ENCODE measurements around the gene SLC35F1.

Gene SLC35F1

DNA sequence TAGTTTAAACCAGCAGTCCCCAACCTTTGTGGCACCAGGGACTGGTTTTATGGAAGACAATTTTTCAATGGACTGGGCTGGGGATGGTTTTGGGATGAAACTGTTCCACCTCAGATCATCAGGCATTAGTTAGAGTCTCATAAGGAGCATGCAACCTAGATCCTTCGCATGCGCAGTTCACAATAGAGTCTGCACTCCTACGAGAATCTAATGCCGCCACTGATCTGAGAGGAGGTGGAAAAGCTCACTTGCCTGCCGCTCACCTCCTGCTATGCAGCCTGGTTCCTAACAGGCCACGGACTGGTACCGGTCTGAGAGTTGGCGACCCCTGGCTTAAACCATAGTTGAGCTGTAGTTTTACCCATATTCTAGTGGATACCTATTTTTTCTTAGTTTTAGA is 154.6 kb downstream of the SLC35F1 start:
- Histone ChIP-seq H3K4me1 (ENCODE audit: control insufficient read depth, insufficient read depth, low read length) (no peaks in the 10 kb centered on the region), H3K4me3 (ENCODE audit: low read depth, low read length) (no peak overlapping the region), H3K36me3 (ENCODE audit: control insufficient read depth in 2 of 2, insufficient read depth in 1 of 2, low read length in 2 of 2) (no peaks in the 10 kb centered on the region), H3K9me3 (ENCODE audit: control insufficient read depth, insufficient read depth, low read depth, low read length) (no peaks in the 10 kb centered on the region), H3K27ac (ENCODE audit: extremely low read depth, low read depth, low read length) (no peak overlapping the region)
- TF ChIP-seq, protein P1, sequence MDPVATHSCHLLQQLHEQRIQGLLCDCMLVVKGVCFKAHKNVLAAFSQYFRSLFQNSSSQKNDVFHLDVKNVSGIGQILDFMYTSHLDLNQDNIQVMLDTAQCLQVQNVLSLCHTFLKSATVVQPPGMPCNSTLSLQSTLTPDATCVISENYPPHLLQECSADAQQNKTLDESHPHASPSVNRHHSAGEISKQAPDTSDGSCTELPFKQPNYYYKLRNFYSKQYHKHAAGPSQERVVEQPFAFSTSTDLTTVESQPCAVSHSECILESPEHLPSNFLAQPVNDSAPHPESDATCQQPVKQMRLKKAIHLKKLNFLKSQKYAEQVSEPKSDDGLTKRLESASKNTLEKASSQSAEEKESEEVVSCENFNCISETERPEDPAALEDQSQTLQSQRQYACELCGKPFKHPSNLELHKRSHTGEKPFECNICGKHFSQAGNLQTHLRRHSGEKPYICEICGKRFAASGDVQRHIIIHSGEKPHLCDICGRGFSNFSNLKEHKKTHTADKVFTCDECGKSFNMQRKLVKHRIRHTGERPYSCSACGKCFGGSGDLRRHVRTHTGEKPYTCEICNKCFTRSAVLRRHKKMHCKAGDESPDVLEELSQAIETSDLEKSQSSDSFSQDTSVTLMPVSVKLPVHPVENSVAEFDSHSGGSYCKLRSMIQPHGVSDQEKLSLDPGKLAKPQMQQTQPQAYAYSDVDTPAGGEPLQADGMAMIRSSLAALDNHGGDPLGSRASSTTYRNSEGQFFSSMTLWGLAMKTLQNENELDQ (tag by site-specific recombination; IDR thresholded peaks at IDR 0.05; ENCODE audit: low read depth) = no peak
- TF ChIP-seq ZNF768 (tag by site-specific recombination; IDR thresholded peaks at IDR 0.05) (no peak), ZNF398 (tag by site-specific recombination; IDR thresholded peaks at IDR 0.05) (no peak), ZNF677 (tag by site-specific recombination; IDR thresholded peaks at IDR 0.05) (no peak), ZNF140 (tag by site-specific recombination; IDR thresholded peaks at IDR 0.05) (no peak), MYNN (tag by site-specific recombination; IDR thresholded peaks at IDR 0.05; ENCODE audit: borderline replicate concordance) (no peak), PRDM1 (tag by site-specific recombination; IDR thresholded peaks at IDR 0.05) (no peak), ZBTB21 (tag by site-specific recombination; IDR thresholded peaks at IDR 0.05) (no peak), ZNF488 (tag by site-specific recombination; IDR thresholded peaks at IDR 0.05) (no peak), ZNF514 (tag by site-specific recombination; IDR thresholded peaks at IDR 0.05) (no peak), ZNF776 (tag by site-specific recombination; IDR thresholded peaks at IDR 0.05; ENCODE audit: borderline replicate concordance) (no peak), ZNF221 (tag by site-specific recombination; IDR thresholded peaks at IDR 0.05; ENCODE audit: borderline replicate concordance) (no peak), ZNF324 (tag by site-specific recombination; IDR thresholded peaks at IDR 0.05) (no peak), SETDB1 (IDR thresholded peaks at IDR 0.05; ENCODE audit: insufficient read length, low read length) (no peak), ZNF223 (tag by site-specific recombination; IDR thresholded peaks at IDR 0.05) (no peak), ZSCAN5A (tag by site-specific recombination; IDR thresholded peaks at IDR 0.05) (no peak), ZNF549 (tag by site-specific recombination; IDR thresholded peaks at IDR 0.05) (no peak)
- TF ChIP-seq, protein P2, sequence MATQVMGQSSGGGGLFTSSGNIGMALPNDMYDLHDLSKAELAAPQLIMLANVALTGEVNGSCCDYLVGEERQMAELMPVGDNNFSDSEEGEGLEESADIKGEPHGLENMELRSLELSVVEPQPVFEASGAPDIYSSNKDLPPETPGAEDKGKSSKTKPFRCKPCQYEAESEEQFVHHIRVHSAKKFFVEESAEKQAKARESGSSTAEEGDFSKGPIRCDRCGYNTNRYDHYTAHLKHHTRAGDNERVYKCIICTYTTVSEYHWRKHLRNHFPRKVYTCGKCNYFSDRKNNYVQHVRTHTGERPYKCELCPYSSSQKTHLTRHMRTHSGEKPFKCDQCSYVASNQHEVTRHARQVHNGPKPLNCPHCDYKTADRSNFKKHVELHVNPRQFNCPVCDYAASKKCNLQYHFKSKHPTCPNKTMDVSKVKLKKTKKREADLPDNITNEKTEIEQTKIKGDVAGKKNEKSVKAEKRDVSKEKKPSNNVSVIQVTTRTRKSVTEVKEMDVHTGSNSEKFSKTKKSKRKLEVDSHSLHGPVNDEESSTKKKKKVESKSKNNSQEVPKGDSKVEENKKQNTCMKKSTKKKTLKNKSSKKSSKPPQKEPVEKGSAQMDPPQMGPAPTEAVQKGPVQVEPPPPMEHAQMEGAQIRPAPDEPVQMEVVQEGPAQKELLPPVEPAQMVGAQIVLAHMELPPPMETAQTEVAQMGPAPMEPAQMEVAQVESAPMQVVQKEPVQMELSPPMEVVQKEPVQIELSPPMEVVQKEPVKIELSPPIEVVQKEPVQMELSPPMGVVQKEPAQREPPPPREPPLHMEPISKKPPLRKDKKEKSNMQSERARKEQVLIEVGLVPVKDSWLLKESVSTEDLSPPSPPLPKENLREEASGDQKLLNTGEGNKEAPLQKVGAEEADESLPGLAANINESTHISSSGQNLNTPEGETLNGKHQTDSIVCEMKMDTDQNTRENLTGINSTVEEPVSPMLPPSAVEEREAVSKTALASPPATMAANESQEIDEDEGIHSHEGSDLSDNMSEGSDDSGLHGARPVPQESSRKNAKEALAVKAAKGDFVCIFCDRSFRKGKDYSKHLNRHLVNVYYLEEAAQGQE (tag by site-specific recombination; IDR thresholded peaks at IDR 0.05) = no peak
- TF ChIP-seq, protein P3, sequence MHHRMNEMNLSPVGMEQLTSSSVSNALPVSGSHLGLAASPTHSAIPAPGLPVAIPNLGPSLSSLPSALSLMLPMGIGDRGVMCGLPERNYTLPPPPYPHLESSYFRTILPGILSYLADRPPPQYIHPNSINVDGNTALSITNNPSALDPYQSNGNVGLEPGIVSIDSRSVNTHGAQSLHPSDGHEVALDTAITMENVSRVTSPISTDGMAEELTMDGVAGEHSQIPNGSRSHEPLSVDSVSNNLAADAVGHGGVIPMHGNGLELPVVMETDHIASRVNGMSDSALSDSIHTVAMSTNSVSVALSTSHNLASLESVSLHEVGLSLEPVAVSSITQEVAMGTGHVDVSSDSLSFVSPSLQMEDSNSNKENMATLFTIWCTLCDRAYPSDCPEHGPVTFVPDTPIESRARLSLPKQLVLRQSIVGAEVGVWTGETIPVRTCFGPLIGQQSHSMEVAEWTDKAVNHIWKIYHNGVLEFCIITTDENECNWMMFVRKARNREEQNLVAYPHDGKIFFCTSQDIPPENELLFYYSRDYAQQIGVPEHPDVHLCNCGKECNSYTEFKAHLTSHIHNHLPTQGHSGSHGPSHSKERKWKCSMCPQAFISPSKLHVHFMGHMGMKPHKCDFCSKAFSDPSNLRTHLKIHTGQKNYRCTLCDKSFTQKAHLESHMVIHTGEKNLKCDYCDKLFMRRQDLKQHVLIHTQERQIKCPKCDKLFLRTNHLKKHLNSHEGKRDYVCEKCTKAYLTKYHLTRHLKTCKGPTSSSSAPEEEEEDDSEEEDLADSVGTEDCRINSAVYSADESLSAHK (tag by site-specific recombination; IDR thresholded peaks at IDR 0.05) = no peak
- ChIA-PET POLR2A (no interaction called here), CTCF (no interaction called here)
